ENCODE measurements around the gene PRUNE1.

PRUNE1 gene

DNA sequence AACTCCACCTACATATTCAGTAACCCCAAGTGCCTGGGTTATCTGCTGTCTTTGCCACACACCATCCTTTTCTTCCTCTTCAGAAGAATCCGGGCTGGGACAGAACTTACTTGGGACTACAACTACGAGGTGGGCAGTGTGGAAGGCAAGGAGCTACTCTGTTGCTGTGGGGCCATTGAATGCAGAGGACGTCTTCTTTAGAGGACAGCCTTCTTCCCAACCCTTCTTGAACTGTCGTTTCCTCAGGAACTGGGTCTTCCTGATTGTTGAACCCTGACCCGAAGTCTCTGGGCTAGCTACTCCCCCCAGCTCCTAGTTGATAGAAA is 44.1 kb upstream of the PRUNE1 start:
- Histone ChIP-seq H2AFZ (ENCODE audit: insufficient read depth, low read length, poor library complexity) (no peak overlapping the region), H4K8ac (ENCODE audit: low read depth, low read length) (no peak overlapping the region), H3K9ac (ENCODE audit: low read length) (no peak overlapping the region), H3K27me3 (ENCODE audit: insufficient read depth, low read length) (no peaks in the 10 kb centered on the region), H3K4me2 (ENCODE audit: low read length) (no peak overlapping the region), H4K91ac (ENCODE audit: low read depth, low read length) (no peak overlapping the region), H3K79me2 (ENCODE audit: control insufficient read depth, insufficient read depth, low read length, poor library complexity) (no peaks in the 10 kb centered on the region), H4K12ac (ENCODE audit: low read depth, low read length) (no peak overlapping the region), H3K79me1 (ENCODE audit: low read length) (no peaks in the 10 kb centered on the region), H2AK5ac (ENCODE audit: low read length) (no peak overlapping the region), H3K18ac (ENCODE audit: low read length) (no peak overlapping the region), H3K14ac (ENCODE audit: low read length) (no peak overlapping the region), H3K4ac (ENCODE audit: low read depth, low read length) (no peak overlapping the region), H3K36me3 (ENCODE audit: control insufficient read depth in 1 of 2, insufficient read depth in 2 of 2, low read length in 2 of 2) (peaks cover 52 to 68% of the 10 kb centered on the region in 2 experiments), H3K4me1 (ENCODE audit: control insufficient read depth in 1 of 2, insufficient read depth in 2 of 2, low read length in 2 of 2) (peaks cover 12 to 19% of the 10 kb centered on the region in 2 experiments), H2BK12ac (ENCODE audit: low read length) (no peak overlapping the region), H2BK120ac (ENCODE audit: insufficient read depth, low read length, poor library complexity) (no peak overlapping the region), H3K23ac (ENCODE audit: low read length) (no peak overlapping the region), H3K9me3 (ENCODE audit: insufficient read depth, low read depth, low read length) (no peaks in the 10 kb centered on the region), H3K4me3 (ENCODE audit: low read depth, low read length) (no peak overlapping the region), H2BK5ac (ENCODE audit: low read depth, low read length, poor library complexity) (no peak overlapping the region), H3K27ac (ENCODE audit: low read depth, low read length) (no peak overlapping the region)
- DNase-seq = no peak
- WGBS (ENCODE audit: extremely low coverage, insufficient coverage, insufficient read length) = no CpG with 5 or more reads among the region's 5 CpGs

DNA sequence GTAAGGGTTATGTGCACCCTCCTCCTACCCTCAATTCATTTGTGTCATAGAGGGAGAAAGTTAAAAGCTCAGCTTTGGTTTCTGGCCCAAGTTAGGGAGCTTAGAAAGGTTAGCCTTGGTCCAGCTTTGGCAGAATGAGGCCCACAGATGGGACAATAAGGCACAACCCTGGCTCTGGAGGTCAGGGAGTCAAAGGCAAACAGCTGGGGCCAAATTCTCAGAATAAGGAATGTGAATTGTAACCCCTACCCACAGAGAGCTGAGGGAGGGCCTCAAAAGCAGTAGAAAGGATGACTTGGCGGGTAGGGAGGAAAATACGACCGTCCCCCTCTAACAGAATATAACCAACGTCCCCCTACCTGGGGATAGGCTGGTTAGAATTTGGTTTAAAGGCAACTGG is 42.6 kb upstream of the PRUNE1 start:
- H3K14ac ChIP-seq (ENCODE audit: low read length) = no peak overlapping the region
- no peak overlapping the region for H2AK5ac ChIP-seq (ENCODE audit: low read length)
- H2BK120ac ChIP-seq (ENCODE audit: insufficient read depth, low read length, poor library complexity) = no peak overlapping the region
- no peak overlapping the region for H3K4me2 ChIP-seq (ENCODE audit: low read length)
- no peak overlapping the region for H3K4ac ChIP-seq (ENCODE audit: low read depth, low read length)
- no peak overlapping the region for H2BK12ac ChIP-seq (ENCODE audit: low read length)
- H4K8ac ChIP-seq (ENCODE audit: low read depth, low read length) = no peak overlapping the region
- no peak overlapping the region for H2AFZ ChIP-seq (ENCODE audit: insufficient read depth, low read length, poor library complexity)
- no peak overlapping the region for H4K91ac ChIP-seq (ENCODE audit: low read depth, low read length)
- no peak overlapping the region for H3K9ac ChIP-seq (ENCODE audit: low read length)
- DNase-seq = no peak
- no peaks in the 10 kb centered on the region for H3K79me1 ChIP-seq (ENCODE audit: low read length)
- H4K12ac ChIP-seq (ENCODE audit: low read depth, low read length) = no peak overlapping the region
- H3K27me3 ChIP-seq (ENCODE audit: insufficient read depth, low read length) = no peaks in the 10 kb centered on the region
- peaks cover 13 to 19% of the 10 kb centered on the region in 2 experiments for H3K4me1 ChIP-seq (ENCODE audit: control insufficient read depth in 1 of 2, insufficient read depth in 2 of 2, low read length in 2 of 2)
- no peak overlapping the region for H3K18ac ChIP-seq (ENCODE audit: low read length)
- WGBS (ENCODE audit: extremely low coverage, insufficient coverage, insufficient read length) = no CpG with 5 or more reads among the region's 4 CpGs
- H3K36me3 ChIP-seq (ENCODE audit: control insufficient read depth in 1 of 2, insufficient read depth in 2 of 2, low read length in 2 of 2) = peaks cover 51 to 63% of the 10 kb centered on the region in 2 experiments
- no peaks in the 10 kb centered on the region for H3K79me2 ChIP-seq (ENCODE audit: control insufficient read depth, insufficient read depth, low read length, poor library complexity)
- no peak overlapping the region for H2BK5ac ChIP-seq (ENCODE audit: low read depth, low read length, poor library complexity)
- no peak overlapping the region for H3K23ac ChIP-seq (ENCODE audit: low read length)
- no peak overlapping the region for H3K27ac ChIP-seq (ENCODE audit: low read depth, low read length)
- H3K9me3 ChIP-seq (ENCODE audit: insufficient read depth, low read depth, low read length) = no peaks in the 10 kb centered on the region
- H3K4me3 ChIP-seq (ENCODE audit: low read depth, low read length) = no peak overlapping the region

DNA sequence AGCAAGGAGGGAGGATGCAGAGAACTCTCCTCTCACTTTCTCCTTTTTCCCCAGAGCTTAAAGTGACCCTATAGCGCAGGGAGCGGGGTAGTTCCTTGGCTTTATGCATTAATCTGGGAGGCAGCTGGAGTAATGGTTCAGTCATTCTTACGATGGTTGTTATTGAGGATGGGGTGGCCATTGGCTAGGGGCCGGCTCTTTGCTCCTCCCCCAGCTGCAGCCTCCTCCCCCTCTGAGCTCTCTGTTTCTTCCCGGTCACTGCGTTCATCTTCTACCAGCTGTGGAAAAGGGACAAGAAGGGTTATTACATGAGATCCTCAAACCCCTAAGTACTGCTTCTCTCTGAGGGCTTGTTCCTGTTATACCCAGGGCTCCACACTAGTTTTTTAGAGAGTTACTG is 42.2 kb upstream of the PRUNE1 start:
- Histone ChIP-seq H3K79me2 (ENCODE audit: control insufficient read depth, insufficient read depth, low read length, poor library complexity) (peaks cover 3% of the 10 kb centered on the region), H3K27me3 (ENCODE audit: insufficient read depth, low read length) (no peaks in the 10 kb centered on the region), H2AFZ (ENCODE audit: insufficient read depth, low read length, poor library complexity) (no peak overlapping the region), H3K9ac (ENCODE audit: low read length) (no peak overlapping the region), H3K9me3 (ENCODE audit: insufficient read depth, low read depth, low read length) (no peaks in the 10 kb centered on the region), H3K79me1 (ENCODE audit: low read length) (no peaks in the 10 kb centered on the region), H3K4ac (ENCODE audit: low read depth, low read length) (no peak overlapping the region), H2AK5ac (ENCODE audit: low read length) (no peak overlapping the region), H3K14ac (ENCODE audit: low read length) (no peak overlapping the region), H3K18ac (ENCODE audit: low read length) (no peak overlapping the region), H3K4me2 (ENCODE audit: low read length) (no peak overlapping the region), H4K8ac (ENCODE audit: low read depth, low read length) (no peak overlapping the region), H3K23ac (ENCODE audit: low read length) (no peak overlapping the region), H3K4me1 (ENCODE audit: control insufficient read depth in 1 of 2, insufficient read depth in 2 of 2, low read length in 2 of 2) (peaks cover 17 to 23% of the 10 kb centered on the region in 2 experiments), H2BK5ac (ENCODE audit: low read depth, low read length, poor library complexity) (no peak overlapping the region), H3K4me3 (ENCODE audit: low read depth, low read length) (no peak overlapping the region), H3K36me3 (ENCODE audit: control insufficient read depth in 1 of 2, insufficient read depth in 2 of 2, low read length in 2 of 2) (peaks cover 47 to 59% of the 10 kb centered on the region in 2 experiments), H4K12ac (ENCODE audit: low read depth, low read length) (no peak overlapping the region), H3K27ac (ENCODE audit: low read depth, low read length) (no peak overlapping the region), H2BK12ac (ENCODE audit: low read length) (no peak overlapping the region), H4K91ac (ENCODE audit: low read depth, low read length) (no peak overlapping the region), H2BK120ac (ENCODE audit: insufficient read depth, low read length, poor library complexity) (no peak overlapping the region)
- WGBS (ENCODE audit: extremely low coverage, insufficient coverage, insufficient read length) = no CpG with 5 or more reads among the region's 6 CpGs
- no peak for DNase-seq

DNA sequence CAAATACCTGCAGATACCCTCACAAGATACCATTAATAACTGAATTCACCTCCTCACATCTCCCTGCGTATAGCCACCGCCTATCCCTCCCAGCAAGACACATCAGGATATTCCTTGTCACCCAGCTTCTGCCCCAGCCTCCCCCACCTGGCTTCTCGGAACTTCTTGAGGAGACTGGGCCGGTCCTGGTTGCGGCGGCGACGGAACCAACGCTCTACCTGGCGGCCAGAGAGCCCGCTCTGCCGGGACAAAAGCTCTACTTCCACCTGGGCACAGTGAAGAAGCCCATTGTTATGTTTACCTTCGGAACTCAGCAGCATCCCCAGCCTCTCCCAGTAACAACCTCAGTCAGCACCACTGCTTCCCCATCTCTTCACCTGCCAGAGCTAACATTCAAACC is 40.3 kb upstream of the PRUNE1 start:
- Histone ChIP-seq H3K9ac (ENCODE audit: low read length) (no peak overlapping the region), H3K9me3 (ENCODE audit: insufficient read depth, low read depth, low read length) (no peaks in the 10 kb centered on the region), H2AFZ (ENCODE audit: insufficient read depth, low read length, poor library complexity) (no peak overlapping the region), H3K4me2 (ENCODE audit: low read length) (no peak overlapping the region), H3K18ac (ENCODE audit: low read length) (no peak overlapping the region), H3K4ac (ENCODE audit: low read depth, low read length) (no peak overlapping the region), H4K12ac (ENCODE audit: low read depth, low read length) (no peak overlapping the region), H3K79me2 (ENCODE audit: control insufficient read depth, insufficient read depth, low read length, poor library complexity) (peaks cover 6% of the 10 kb centered on the region), H3K27ac (ENCODE audit: low read depth, low read length) (no peak overlapping the region), H2AK5ac (ENCODE audit: low read length) (no peak overlapping the region), H3K4me3 (ENCODE audit: low read depth, low read length) (no peak overlapping the region), H3K79me1 (ENCODE audit: low read length) (no peaks in the 10 kb centered on the region), H3K23ac (ENCODE audit: low read length) (no peak overlapping the region), H4K8ac (ENCODE audit: low read depth, low read length) (no peak overlapping the region), H3K14ac (ENCODE audit: low read length) (no peak overlapping the region), H2BK120ac (ENCODE audit: insufficient read depth, low read length, poor library complexity) (no peak overlapping the region), H3K27me3 (ENCODE audit: insufficient read depth, low read length) (no peaks in the 10 kb centered on the region), H3K36me3 (ENCODE audit: control insufficient read depth in 1 of 2, insufficient read depth in 2 of 2, low read length in 2 of 2) (peaks cover 47 to 52% of the 10 kb centered on the region in 2 experiments), H4K91ac (ENCODE audit: low read depth, low read length) (no peak overlapping the region), H2BK5ac (ENCODE audit: low read depth, low read length, poor library complexity) (no peak overlapping the region), H2BK12ac (ENCODE audit: low read length) (no peak overlapping the region), H3K4me1 (ENCODE audit: control insufficient read depth in 1 of 2, insufficient read depth in 2 of 2, low read length in 2 of 2) (peaks cover 26 to 30% of the 10 kb centered on the region in 2 experiments)
- no peak for DNase-seq
- WGBS (ENCODE audit: extremely low coverage, insufficient coverage, insufficient read length) = no CpG with 5 or more reads among the region's 13 CpGs

Data from trophoblast cell (in vitro differentiated cells and primary cell).